Peyer's patch (tissue), 4 donors: Measurements from ENCODE around the gene KSR2.

Experiments
- CTCF ChIP-seq, 6 experiments: fragments of 450-650 bp in 4 of 6; fragments of 200-600 bp in 2 of 6; sonication (generic) in 1 of 6; IDR thresholded peaks; one replicate each; pipeline ENCODE4 v1.5.1; 2017 to 2019; ENCODE audit warnings: antibody characterized with exemption in 6 of 6, mild to moderate bottlenecking in 3 of 6, moderate library complexity in 1 of 6
- POLR2A ChIP-seq, 2 donors: fragments of 450-650 bp; IDR thresholded peaks; one replicate each; pipeline ENCODE4 v1.5.1; 2017; ENCODE audit warnings: antibody characterized with exemption in 2 of 2, mild to moderate bottlenecking in 2 of 2, moderate library complexity in 2 of 2

GRCh38 chr12:118010903-118011302 lies 42.1 kb upstream of the KSR2 start:
- TF ChIP-seq CTCF (IDR thresholded peaks at IDR 0.05) (no peak), POLR2A (IDR thresholded peaks at IDR 0.05) (no peak)
